Vagina (tissue), 2 donors: ENCODE measurements around the gene POLR1G. TPM values are rescaled to one million over a fixed set of nuclear protein-coding genes. Genes with fewer than 3 reads are reported as not detected.

Experiments
- DNase-seq, 2 donors: peaks; one replicate each; pipeline ENCODE4 v3.0.0-alpha.2; 2017; ENCODE audit errors: extremely low spot score in 2 of 2
- H3K27ac ChIP-seq: fragments of 200-600 bp; sonication (generic); one replicate; pipeline ENCODE4 v1.5.1; 2019
- H3K27me3 ChIP-seq: fragments of 200-600 bp; sonication (generic); one replicate; pipeline ENCODE4 v1.5.1; 2019
- H3K36me3 ChIP-seq, 2 donors: fragments of 200-600 bp; sonication (generic); one replicate each; pipeline ENCODE4 v1.5.1; 2017 to 2019
- H3K4me1 ChIP-seq: fragments of 200-600 bp; sonication (generic); one replicate; pipeline ENCODE4 v1.5.1; 2019
- H3K4me3 ChIP-seq, 2 donors: fragments of 200-600 bp; sonication (generic); 1 replicate in 1 of 2; 2 replicates in 1 of 2; pipeline ENCODE4 v1.5.1; 2016 to 2019
- H3K9me3 ChIP-seq: fragments of 200-600 bp; sonication (generic); one replicate; pipeline ENCODE4 v1.5.1; 2019
- POLR2A ChIP-seq, 2 donors: fragments of 450-650 bp; IDR thresholded peaks; one replicate each; pipeline ENCODE4 v1.6.1; 2017; ENCODE audit warnings: antibody characterized with exemption in 2 of 2, mild to moderate bottlenecking in 2 of 2, moderate library complexity in 2 of 2
- POLR2AphosphoS5 ChIP-seq, 2 donors: sonication (generic); formaldehyde crosslinking; IDR thresholded peaks; one replicate each; pipeline ENCODE4 v1.9.0; 2017; ENCODE audit warnings: antibody characterized with exemption in 2 of 2, mild to moderate bottlenecking in 2 of 2, low read depth in 1 of 2; ENCODE audit not compliant: insufficient read depth in 1 of 2
- intact Hi-C: fragments of 100-400 bp; cut with DNase I; formaldehyde crosslinking; loops from one replicate; pipeline ENCODE4 v1.15.1; 2023
- total RNA-seq: library from RNA; depleted of rRNA; stranded (reverse); fragments of >200 nt; gene quantifications from one replicate; pipeline ENCODE4 v1.2.3, GENCODE V29; 2016
- TF ChIP-seq, protein P1 (sequence below), 3 experiments: fragments of 450-650 bp in 2 of 3; fragments of 200-600 bp in 1 of 3; sonication (generic) in 1 of 3; IDR thresholded peaks; one replicate each; pipeline ENCODE4 v1.5.1; 2017 to 2019; ENCODE audit warnings: antibody characterized with exemption in 3 of 3, mild to moderate bottlenecking in 2 of 3, moderate library complexity in 2 of 3

POLR1G gene
- total RNA-seq, 1 donor from 2014 or later, result 2.2 TPM

DNA sequence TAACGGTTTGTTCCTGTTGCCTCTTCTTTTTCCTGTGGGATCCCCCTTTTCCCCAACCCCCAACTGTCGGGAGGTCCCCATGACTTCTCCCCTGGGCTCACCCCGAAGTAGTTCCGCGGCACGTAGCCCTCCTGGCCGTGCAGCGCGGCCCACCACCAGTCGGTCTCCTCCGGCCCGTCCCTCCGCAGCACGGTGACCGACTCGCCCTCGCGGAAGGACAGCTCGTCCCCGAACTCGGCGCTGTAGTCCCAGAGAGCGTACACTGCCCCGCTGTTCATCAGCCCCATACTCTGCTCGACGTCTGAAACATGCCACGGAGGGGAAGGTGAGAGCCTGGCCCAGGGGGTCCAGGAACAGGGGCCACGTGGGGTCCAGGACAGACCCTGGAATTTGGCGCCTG is 24.0 kb upstream of the POLR1G start:
- intact Hi-C loops, result no loop called here
- Histone ChIP-seq H3K4me1 (peaks cover 10% of the 10 kb centered on the region), H3K9me3 (no peaks in the 10 kb centered on the region), H3K27ac (no peak overlapping the region), H3K36me3 (peaks cover 0 to 4% of the 10 kb centered on the region in 2 donors), H3K4me3 (no peak overlapping the region), H3K27me3 (peaks cover 17% of the 10 kb centered on the region)
- DNase-seq, result no peak
- TF ChIP-seq, protein P1, sequence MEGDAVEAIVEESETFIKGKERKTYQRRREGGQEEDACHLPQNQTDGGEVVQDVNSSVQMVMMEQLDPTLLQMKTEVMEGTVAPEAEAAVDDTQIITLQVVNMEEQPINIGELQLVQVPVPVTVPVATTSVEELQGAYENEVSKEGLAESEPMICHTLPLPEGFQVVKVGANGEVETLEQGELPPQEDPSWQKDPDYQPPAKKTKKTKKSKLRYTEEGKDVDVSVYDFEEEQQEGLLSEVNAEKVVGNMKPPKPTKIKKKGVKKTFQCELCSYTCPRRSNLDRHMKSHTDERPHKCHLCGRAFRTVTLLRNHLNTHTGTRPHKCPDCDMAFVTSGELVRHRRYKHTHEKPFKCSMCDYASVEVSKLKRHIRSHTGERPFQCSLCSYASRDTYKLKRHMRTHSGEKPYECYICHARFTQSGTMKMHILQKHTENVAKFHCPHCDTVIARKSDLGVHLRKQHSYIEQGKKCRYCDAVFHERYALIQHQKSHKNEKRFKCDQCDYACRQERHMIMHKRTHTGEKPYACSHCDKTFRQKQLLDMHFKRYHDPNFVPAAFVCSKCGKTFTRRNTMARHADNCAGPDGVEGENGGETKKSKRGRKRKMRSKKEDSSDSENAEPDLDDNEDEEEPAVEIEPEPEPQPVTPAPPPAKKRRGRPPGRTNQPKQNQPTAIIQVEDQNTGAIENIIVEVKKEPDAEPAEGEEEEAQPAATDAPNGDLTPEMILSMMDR (IDR thresholded peaks at IDR 0.05), result no peak
- no peak for TF ChIP-seq POLR2A (IDR thresholded peaks at IDR 0.05)
- no peak for TF ChIP-seq POLR2AphosphoS5 (IDR thresholded peaks at IDR 0.05; ENCODE audit: insufficient read depth in 1 of 2, low read depth in 1 of 2)

DNA sequence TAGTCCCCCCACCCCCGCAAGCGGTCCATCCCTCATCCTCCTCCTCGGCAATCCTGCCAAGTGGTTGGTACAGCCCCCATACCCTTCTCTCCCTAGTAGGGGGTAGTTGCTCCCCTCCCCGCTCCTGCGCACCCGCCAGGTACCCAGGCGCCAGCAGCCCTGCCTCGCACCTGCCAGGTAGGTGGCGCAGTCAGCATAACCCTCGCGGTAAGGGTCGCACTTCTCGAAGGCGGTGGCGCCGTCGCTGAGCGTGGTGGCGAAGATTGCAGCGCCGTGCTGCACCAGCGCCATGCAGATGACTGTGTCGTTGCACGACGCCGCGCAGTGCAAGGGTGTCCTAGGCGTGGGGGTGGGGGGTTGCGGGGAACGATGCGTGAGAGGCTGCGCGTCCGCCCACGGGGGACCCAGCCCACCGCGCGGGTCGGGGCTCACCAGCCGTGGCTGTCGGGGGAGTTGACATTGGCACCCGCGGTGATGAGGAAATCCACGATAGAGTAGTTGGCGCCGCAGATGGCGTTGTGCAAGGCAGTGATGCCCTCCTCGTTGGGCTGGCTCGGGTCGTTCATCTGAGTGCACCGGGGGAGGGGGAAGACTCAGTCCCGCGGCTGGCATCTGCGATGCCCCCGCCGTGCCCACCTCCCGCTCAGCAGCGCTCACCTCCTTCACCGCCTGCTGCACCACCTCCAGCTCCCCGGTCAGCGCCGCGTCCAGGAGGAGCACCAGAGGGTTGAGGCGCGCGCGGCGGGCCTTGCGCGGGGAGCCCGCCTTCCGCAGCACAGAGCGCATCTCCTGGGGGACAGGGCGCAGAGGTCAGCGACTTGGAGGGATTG is 20.8 kb upstream of the POLR1G start:
- TF ChIP-seq POLR2A (IDR thresholded peaks at IDR 0.05) (no peak), POLR2AphosphoS5 (IDR thresholded peaks at IDR 0.05; ENCODE audit: insufficient read depth in 1 of 2, low read depth in 1 of 2) (no peak)
- TF ChIP-seq, protein P1 (IDR thresholded peaks at IDR 0.05), result no peak
- Histone ChIP-seq H3K27ac (no peak overlapping the region), H3K4me1 (peaks cover 10% of the 10 kb centered on the region), H3K4me3 (no peak overlapping the region), H3K36me3 (peaks cover 0 to 4% of the 10 kb centered on the region in 2 donors), H3K9me3 (no peaks in the 10 kb centered on the region), H3K27me3 (peaks cover 17% of the 10 kb centered on the region)
- intact Hi-C loops, result no loop called here
- no peak for DNase-seq

DNA sequence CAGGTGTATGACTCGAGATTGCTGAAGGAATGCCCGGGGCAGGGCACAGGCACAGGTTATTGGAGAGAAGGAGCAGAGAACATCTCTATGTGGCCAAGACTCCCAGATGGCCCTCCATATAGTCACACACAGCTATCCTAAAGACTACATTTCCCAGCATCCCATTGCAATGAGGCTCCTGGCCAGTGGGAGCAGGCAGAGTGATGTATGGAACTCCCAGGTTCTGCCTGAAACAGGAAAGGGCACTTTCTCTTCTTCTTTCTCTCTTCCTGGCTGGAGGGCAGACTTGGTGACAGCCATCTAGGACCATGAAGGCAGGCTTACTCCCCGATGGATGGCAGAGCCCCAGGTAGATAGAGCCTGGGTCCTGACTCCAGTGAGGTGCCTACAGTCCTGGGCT is 15.1 kb upstream of the POLR1G start:
- Histone ChIP-seq H3K9me3 (no peaks in the 10 kb centered on the region), H3K4me1 (no peaks in the 10 kb centered on the region), H3K36me3 (peaks cover 0 to 9% of the 10 kb centered on the region in 2 donors), H3K4me3 (no peak overlapping the region), H3K27ac (no peak overlapping the region), H3K27me3 (no peaks in the 10 kb centered on the region)
- TF ChIP-seq POLR2AphosphoS5 (IDR thresholded peaks at IDR 0.05; ENCODE audit: insufficient read depth in 1 of 2, low read depth in 1 of 2), result no peak
- TF ChIP-seq POLR2A (IDR thresholded peaks at IDR 0.05), result no peak
- TF ChIP-seq, protein P1 (IDR thresholded peaks at IDR 0.05), result no peak
- no peak for DNase-seq
- intact Hi-C loops, result no loop called here

DNA sequence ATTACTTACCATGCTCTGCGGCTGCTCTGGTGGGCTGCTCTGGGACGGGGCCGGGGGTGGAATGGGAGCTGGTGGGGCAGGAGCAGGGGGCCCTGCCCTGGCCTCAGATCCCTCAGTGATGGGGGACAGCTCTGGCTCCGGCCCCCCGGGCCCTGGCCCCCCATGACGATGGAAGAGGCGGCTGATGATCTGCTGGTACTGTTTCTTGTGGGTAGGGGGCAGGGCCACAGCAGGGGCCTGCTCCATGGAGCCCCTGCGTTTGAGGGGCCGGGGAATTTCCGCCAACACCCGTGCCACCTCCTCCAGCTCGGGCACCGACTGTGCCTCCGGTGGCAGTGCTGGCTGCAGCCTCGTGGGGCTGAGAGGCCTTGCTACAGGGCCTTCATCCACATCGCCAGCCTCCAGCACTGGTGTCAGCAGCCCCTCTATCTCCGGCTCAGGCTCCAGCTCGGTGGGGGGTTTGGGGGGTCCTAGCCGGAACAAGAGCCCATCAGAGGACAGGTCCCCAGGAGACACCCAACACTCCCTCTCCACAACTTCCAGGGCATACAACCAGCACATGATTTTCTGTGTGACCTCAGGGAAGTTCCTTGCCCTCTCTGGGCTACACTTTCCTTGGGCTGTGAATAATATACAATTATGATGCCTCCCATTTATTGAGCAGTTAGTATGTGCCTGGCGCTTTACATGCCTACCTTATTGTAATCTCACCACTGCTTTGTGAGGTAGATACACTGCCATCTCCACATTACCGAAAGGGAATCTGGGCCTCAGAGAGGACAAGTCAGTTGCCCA is 14.4 kb upstream of the POLR1G start:
- H3K4me1 ChIP-seq, result no peaks in the 10 kb centered on the region
- H3K4me3 ChIP-seq, result no peak overlapping the region
- no peaks in the 10 kb centered on the region for H3K27me3 ChIP-seq
- TF ChIP-seq, protein P1 (IDR thresholded peaks at IDR 0.05), result no peak
- TF ChIP-seq POLR2A (IDR thresholded peaks at IDR 0.05), result no peak
- TF ChIP-seq POLR2AphosphoS5 (IDR thresholded peaks at IDR 0.05; ENCODE audit: insufficient read depth in 1 of 2, low read depth in 1 of 2), result no peak
- H3K9me3 ChIP-seq, result no peaks in the 10 kb centered on the region
- H3K27ac ChIP-seq, result no peak overlapping the region
- no peak for DNase-seq
- intact Hi-C loops, result no loop called here
- peaks cover 0 to 10% of the 10 kb centered on the region in 2 donors for H3K36me3 ChIP-seq
